GM19043 (cell line): Measurements from ENCODE around the gene CASR.
A peak's percentile ranks its signal among the peaks of the same experiment; 100 is the strongest.

Experiments
- ATAC-seq: cut with Tn5 transposase; IDR thresholded peaks from one replicate; pipeline ENCODE4 v1.9.1; 2021; ENCODE audit warnings: low read depth; ENCODE audit not compliant: unreplicated experiment

The CASR gene

DNA sequence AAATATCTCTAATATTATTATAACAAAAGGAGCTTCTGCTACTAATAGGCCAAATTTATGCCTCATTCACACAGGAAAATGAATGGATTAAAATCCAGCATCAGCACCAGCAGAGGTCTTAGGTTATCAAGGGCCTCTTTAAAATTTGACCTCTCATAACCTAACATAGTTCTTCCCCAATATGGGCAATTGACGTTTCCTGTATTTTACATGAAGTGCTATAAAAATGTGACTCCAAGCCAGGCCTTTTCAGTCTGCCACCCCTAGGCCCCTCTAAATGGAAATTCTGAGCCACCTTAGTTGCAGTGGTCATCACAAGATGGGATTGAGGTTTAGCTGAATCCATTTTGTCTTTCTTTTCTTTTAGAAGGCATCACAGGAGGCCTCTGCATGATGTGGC, 70.1 kb downstream of the CASR start:
- no peak for ATAC-seq

GRCh38 chr3:122255757-122256439, 72.4 kb downstream of the CASR start:
- peak; percentile 70 for ATAC-seq

GRCh38 chr3:122257644-122258364, 74.3 kb downstream of the CASR start:
- no peak for ATAC-seq

GRCh38 chr3:122258757-122259371, 75.4 kb downstream of the CASR start:
- peak; percentile 67 for ATAC-seq

- ATAC-seq = no peak
Measured at GRCh38 chr3:122260206-122260605, 76.7 kb downstream of the CASR start.

GRCh38 chr3:122263058-122263457, 79.6 kb downstream of the CASR start:
- ATAC-seq = no peak

- no peak for ATAC-seq
Measured at GRCh38 chr3:122263974-122264588, 80.6 kb downstream of the CASR start.

DNA sequence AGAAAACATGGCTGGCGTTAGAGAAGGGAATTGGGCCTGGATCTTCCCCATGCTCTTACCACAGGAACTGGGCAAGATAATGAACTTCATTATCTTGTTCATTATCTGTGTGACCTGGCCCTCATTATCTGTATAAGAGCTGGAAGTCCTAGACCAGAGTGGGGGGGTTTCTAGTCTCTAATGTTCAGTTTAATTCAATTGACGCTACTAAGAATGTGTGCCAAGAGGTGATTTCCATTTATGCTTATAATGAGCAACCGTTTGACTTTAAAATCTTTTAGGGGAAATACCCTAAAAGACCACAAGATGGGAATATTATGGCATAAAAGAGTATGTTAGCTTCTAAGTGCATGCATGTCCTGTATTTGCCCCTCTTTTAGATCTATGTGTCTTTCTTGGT, 82.5 kb downstream of the CASR start:
- ATAC-seq = no peak

GRCh38 chr3:122268257-122269024, 85.0 kb downstream of the CASR start:
- no peak for ATAC-seq

DNA sequence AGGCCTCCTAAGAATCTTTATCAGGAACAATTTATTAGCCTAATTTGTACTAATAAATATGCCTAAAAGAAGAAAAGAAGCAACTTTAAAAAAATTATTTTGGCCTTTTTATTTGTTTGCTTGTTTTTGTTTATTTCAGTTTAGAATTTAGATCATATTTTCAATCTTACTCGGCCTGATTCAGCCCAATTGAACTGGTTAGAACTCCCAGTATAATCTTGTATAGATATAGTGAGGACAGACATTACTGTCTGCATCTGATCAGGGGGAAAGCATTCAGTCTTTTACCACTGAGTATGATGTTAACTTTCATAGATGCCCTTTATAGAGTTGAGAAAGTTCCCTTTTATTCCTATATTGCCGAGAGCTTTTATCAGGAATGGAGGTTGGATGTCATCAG, 85.6 kb downstream of the CASR start:
- no peak for ATAC-seq

DNA sequence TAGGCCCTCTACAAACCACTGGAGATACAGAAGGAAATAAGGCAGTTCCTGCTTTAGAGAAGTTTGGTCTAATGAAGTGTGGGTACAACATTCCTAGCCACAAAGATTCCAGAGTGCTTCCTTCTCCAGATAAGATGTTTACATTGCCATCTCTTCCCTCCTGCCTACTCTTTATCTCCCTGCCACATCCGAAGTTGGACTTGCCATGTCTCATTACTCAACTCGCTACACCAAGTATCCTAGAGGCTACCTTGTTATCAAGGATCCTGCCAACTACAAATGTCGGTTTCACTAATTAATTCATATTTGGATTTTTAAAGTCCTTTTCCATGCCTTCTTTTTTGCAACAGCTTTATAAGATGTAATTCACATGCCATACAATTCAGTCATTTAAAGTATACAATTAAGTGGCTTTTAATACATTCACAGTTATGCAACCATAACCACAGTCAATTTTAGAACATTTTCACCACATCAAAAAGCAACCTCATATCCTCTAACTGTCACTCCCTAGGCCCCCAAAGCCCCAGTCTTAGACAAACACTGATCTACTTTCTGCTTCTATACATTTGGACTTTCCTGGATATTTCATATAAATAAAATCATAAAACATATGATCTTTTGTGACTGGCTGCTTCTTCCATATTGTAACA, 87.9 kb downstream of the CASR start:
- ATAC-seq = no peak

DNA sequence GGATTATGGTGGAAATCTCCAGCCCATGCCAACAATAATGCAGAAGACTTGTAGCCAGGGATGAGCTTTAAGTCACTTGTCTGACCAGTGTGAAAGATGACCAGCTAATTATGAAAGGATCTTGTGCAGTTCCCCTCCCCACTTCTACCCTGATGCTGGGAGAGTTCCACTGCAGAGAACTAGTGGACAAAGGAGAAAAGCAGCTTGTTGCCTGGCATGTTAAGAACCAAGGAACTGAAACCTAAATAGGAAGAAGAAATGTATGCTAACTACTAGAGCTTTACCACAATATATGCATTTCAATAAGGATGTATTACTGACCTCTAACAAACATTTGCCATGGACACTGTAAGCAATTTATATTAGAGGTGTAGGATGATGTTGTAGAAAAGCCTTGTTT, 89.4 kb downstream of the CASR start:
- ATAC-seq = no peak

GRCh38 chr3:122273498-122273897, 90.0 kb downstream of the CASR start:
- no peak for ATAC-seq

- ATAC-seq = no peak
Measured at GRCh38 chr3:122281891-122282290, 98.4 kb downstream of the CASR start.

- ATAC-seq = no peak
Measured at GRCh38 chr3:122283796-122284445, 100.5 kb downstream of the CASR start.

- no peak for ATAC-seq
Measured at GRCh38 chr3:122284486-122284885, 101.0 kb downstream of the CASR start.

DNA sequence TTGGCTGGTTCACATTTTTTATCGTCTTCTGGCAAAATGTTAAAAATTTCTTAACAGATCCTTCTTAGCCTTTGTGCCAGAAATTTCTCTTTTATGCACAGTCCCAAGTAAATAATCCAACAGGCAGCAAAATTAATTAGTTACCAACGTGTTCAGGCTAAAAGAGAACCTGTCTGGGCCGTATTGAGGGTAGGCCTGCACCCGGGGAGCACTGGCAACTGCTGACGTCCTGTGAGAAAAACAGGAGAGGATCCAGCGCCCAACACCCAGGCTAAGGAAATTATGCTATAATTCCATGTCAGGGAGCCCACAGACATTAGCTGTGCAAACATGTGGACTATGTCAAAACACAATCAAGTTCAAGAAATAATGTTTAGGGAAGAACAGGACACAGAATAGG, 110.9 kb downstream of the CASR start:
- ATAC-seq = no peak

- no peak for ATAC-seq
Measured at GRCh38 chr3:122295266-122296062, 112.0 kb downstream of the CASR start.

- ATAC-seq = peak; percentile 66
Measured at GRCh38 chr3:122298239-122298638, 114.8 kb downstream of the CASR start.
